ENCODE measurements around the gene MYEOV. TPM values are rescaled to one million over a fixed set of nuclear protein-coding genes. Genes with fewer than 3 reads are reported as not detected.

Gene MYEOV
- polyA plus RNA-seq, 1 donor (not counting 4 experiments of a cell fraction or from before 2014, with no cell fraction given): 1.4 TPM

GRCh38 chr11:69344570-69345145 is 50.7 kb downstream of the MYEOV start:
- peaks cover 5% of the 10 kb centered on the region for H3K9me3 ChIP-seq (ENCODE audit: control insufficient read depth, low read depth, low read length)
- H3K9ac ChIP-seq (ENCODE audit: control insufficient read depth, extremely low read depth, insufficient read depth, low read length): no peak overlapping the region
- no peaks in the 10 kb centered on the region for H3K9me1 ChIP-seq (ENCODE audit: control insufficient read depth, extremely low read depth, insufficient read depth, low read length)
- no peaks in the 10 kb centered on the region for H3K79me2 ChIP-seq (ENCODE audit: control insufficient read depth, insufficient read depth, low read length)
- DNase-seq (ENCODE audit: low read depth, low spot score): no peak
- no peaks in the 10 kb centered on the region for H3K36me3 ChIP-seq (ENCODE audit: control insufficient read depth in 2 of 2, extremely low read depth in 1 of 2, insufficient read depth in 2 of 2, low read length in 2 of 2)
- H4K20me1 ChIP-seq (ENCODE audit: control insufficient read depth, extremely low read depth, insufficient read depth, low read length): no peaks in the 10 kb centered on the region
- H3K4me1 ChIP-seq (ENCODE audit: control insufficient read depth, extremely low read depth, insufficient read depth, low read length): no peaks in the 10 kb centered on the region
- no peak for FAIRE-seq
- no peak overlapping the region for H2AFZ ChIP-seq (ENCODE audit: control insufficient read depth, low read length)
- no peak overlapping the region for H3K4me3 ChIP-seq (ENCODE audit: control insufficient read depth in 2 of 3, extremely low read depth in 1 of 3, insufficient read depth in 2 of 3, low read depth in 1 of 3, low read length in 3 of 3)
- TF ChIP-seq CTCF (optimal IDR thresholded peaks at IDR 0.05 in 1 of 3, IDR thresholded peaks at IDR 0.05 in 1 of 3, conservative IDR thresholded peaks at IDR 0.05 in 1 of 3; ENCODE audit: extremely low read depth in 1 of 3, insufficient read depth in 2 of 3, low read length in 3 of 3) (no peak), EZH2 (IDR thresholded peaks at IDR 0.05; ENCODE audit: low read length) (no peak)
- H3K27me3 ChIP-seq (ENCODE audit: control insufficient read depth, extremely low read depth, insufficient read depth, low read length): no peaks in the 10 kb centered on the region
- dilution Hi-C loops (cut with MboI; ENCODE audit: extremely low pct_ligation_motif_present, low sequenced_read_pairs): no loop called here
- H3K4me2 ChIP-seq (ENCODE audit: control insufficient read depth, extremely low read depth, insufficient read depth, low read depth, low read length): no peak overlapping the region
- H3K27ac ChIP-seq (ENCODE audit: control insufficient read depth, insufficient read depth, low read length): no peak overlapping the region

Other genes with a start within 250 kb of the MYEOV start
- gene TPCN2, start 245.2 kb upstream of the MYEOV start, polyA plus RNA-seq: 7.7 to 12.0 TPM (median 10.0 TPM) in 3 replicates
- gene SMIM38, start 138.2 kb upstream of the MYEOV start, polyA plus RNA-seq: not detected in 3 replicates
- not detected in 3 replicates for gene LINC01488, start 187.5 kb downstream of the MYEOV start, polyA plus RNA-seq

All from keratinocyte (primary cell).